HG03139 (cell line): Measurements from ENCODE around the gene CDR2L.
"Not testable (repeated sequence)": the region's sequence is repeated elsewhere in the genome, so short reads cannot be mapped to it uniquely, and the experiment has no call there.

Experiments used
- ATAC-seq: cut with Tn5 transposase; IDR thresholded peaks from one replicate; pipeline ENCODE4 v1.9.1; 2021; ENCODE audit not compliant: unreplicated experiment

The CDR2L gene

GRCh38 chr17:74957935-74958740, 29.3 kb upstream of the CDR2L start:
- ATAC-seq = no peak

DNA sequence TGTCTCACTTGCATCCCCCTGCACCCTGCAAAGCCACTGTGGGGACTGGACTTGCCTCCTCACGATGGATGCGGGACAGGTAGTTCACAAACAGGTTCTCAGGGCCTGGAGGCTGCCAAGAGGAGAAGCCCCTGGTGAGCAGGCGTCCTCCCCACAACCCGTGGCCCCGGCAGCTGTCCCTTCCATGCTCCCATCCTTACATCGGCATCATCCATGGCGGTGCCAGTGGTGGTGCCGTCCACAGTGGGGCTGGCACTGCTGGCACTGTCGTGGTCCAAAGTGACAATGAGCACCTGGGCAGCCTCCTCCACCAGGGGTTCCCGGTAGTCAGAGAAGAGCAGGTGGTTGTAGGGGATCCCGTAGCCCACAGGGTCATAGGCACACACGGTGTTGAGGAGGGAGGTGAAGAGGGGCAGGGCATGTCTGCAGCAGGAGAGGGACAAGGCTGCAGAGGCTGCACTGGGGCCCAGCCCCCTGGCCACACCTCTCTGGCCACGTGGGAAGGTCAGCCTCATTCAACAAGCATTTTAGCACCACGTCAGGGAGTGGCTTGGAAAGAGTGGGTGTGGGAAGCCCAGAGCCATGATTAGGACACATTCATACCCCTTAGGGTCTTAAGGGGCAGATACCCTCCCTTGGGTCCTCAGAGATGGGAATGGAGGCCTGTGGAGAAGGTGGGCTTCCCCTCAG, 27.5 kb upstream of the CDR2L start:
- no peak for ATAC-seq

DNA sequence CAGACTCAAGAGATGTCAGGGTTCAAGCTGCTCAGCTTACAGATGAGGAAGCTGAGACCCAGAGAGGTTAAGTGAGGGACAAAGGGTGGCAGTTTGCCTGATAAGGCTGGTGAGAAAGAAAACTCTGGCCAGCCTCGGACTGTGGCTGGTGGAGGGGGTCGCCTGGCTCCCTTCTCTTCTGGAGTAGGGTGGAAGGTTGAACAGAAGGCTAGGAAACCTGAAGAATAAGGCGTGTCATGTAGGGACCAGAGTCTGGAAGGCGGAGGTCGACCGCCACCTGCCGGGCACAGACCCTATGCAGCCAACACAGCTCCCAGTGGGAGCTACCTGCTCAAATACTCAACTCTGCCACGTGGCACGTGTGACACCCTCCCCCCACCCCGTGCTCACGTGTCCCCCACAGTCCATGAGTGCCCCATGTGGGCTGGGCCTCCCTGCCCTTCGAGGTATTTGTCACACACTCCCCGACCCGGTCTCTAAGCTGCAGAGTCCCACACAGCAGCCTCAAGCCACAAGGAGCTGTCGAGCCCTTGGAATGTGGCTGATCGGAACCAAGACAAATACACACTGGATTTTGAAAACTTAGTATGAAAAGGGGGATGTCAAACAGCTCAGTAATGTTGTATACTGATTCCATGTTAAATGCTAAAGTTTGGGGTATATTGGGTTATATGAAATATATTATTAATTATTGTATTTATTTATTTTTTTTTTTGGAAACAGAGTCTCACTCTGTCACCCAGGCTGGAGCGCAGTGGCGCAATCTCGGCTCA, 26.7 kb upstream of the CDR2L start:
- ATAC-seq = no peak

GRCh38 chr17:74961657-74962350, 25.6 kb upstream of the CDR2L start:
- no peak for ATAC-seq

DNA sequence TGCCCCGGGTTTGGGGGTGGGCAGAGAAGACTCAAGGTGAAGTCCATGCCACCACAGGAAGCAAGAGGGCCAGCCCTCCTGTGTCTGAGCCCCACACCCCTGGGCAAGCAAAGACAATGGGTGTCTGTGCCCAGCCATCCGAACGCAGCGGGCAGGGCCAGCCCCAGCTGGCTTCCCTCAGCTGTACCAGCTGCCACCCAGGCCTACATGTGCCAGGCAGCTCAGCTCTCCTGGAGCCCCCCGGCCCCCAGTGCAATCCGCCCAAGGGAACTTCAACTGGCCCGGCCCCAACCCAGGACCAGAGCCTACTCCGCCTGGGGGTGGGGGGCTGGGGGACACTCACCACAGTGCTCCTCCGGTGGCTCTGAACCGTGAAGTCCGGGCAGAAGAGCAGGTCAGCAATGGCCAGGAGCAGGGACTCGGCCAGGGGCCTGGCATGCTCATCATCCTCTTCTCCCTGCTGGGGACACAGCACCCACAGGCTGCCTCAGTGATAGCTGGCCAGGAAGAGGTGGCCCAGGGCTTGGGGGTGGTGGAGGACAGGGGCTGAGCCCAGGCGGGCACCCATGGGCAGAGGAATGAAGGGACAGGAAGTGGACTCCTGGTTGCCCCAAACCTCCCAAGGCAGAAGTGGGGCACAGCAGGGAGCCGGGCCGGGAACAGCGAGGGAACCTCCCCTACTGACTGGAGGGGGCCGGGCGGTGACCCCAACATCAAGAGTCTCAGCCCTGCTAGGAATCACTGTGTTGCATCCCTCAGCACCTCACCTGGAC, 24.6 kb upstream of the CDR2L start:
- no peak for ATAC-seq

DNA sequence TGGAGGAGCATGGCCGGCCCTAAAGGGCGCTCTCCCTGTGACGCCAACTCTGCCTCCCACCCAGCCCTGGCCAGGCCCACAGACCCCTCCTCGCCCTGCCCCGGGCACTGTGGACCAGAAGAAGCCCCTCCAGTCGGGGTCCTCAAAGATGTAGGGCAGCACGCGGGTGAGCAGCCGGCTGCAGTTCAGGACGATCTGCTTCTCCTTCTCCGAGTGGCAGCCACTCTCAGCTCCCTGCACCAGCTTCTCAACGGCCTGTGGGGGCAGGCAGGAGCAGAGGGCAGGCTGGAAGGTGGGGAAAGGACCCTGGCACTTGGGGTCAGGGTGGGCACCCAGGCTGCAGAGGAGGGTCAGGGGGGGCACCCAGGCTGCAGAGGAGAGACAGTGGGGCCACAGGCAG, 23.8 kb upstream of the CDR2L start:
- no peak for ATAC-seq

DNA sequence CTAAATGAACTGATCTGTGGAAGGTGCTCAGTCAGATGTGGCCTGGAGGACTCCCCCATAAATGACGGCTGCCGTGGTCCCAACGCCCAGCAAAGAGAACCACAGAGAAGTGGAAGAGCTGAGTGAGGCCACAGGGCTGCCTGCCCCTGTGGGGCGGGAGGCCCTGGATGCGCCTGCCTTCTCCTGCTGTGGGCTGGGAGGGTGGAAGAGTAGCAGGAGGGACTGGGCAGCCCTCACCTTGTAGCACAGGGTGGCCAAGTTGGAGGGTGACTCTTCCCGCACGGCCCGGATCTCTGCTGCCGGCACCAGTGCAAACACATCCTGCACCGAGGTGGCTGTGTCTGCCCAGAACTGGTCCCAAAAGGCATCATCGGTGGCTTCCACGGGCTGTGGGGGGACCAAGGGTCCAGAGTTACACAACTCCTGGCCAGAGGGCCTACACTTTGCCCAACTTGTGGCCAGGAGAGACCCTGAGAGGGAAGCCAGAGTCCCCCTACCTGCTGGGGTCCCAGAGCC, 23.1 kb upstream of the CDR2L start:
- no peak for ATAC-seq

DNA sequence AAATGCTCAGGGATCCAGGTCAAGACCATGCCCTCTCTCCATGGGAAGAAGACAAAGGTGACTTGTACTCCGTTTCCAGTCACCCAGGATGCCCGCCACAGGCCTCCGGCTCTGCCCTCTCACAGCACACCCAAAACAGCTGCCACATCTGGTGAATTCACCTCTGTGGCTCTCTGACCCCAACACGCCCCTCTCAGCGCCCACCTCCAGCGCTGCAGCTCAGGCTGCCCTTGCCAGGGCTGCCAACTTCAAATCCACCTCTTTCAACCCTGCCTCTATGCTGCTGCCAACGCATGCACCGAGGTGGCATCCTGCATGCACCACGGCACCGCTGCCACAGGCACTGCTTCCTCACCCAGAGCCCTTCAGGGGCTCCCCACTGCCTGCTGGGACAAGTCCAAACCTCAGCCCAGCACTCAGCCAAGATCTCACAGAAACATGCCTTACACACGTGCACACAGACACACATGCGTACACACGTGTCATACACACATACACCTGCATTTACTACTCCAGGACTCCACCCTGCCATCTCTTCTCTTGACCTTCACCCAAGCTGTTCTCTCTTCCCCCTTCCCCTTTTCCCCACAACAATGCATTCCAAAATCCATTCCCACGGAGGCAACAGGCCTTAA, 22.3 kb upstream of the CDR2L start:
- no peak for ATAC-seq

DNA sequence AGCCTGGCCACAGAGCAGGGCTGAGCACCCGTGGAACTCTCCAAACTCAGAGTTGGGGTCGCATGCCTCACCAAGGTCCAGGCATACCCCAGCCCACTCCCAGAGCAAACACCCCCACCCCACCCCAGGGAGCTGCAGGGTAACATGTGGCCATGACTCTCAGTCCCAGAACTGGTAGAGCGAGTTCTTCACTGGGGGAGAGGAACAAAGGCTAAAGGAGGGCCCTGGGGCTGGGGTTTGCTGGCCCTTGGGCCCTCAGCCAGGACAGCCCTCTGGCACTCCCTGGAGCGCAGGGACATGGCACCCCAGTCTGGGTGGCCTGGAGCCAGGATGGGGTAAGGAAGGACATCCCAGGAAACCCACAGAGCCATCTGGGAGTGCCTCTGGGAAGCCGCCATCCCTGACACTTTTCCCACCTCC, 19.1 kb upstream of the CDR2L start:
- ATAC-seq = no peak

DNA sequence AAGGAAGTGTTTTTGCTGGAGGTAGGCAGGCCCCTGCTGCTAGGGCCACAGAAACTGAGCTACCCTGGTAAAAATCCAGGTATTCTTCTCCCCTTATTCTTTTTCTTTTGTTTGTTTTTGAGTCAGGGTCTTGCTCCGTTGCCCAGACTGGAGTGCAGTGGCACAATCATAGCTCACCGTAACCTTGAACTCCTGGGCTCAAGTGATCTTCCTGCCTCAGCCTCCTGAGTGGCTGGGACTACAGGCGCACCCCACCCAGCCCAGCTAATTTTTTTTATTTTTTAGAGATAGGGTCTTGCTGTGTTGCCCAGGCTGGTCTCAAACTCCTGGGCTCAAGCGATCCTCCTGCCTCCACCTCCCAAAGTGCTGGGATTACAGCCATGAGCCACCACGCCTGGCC, 17.9 kb upstream of the CDR2L start:
- not testable (repeated sequence) for ATAC-seq

DNA sequence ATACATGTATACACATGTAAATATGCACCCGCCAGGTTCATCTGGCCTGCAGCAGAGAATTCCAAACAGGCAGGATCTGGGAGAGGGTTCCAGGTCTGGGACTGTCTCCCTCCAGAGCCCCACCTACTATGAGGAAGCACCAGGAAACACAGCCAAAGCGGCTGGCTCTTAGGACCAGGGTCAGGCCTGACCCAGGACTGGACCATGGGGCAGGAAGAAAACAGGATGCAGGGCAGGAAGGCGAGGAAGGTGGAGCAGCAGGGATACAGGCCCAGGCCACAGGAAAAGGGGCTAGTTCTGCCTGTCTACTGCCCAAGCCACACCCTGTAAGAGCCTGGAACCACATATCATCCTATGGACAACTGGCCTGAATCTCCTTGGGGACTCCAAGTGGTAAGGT, 17.0 kb upstream of the CDR2L start:
- no peak for ATAC-seq

DNA sequence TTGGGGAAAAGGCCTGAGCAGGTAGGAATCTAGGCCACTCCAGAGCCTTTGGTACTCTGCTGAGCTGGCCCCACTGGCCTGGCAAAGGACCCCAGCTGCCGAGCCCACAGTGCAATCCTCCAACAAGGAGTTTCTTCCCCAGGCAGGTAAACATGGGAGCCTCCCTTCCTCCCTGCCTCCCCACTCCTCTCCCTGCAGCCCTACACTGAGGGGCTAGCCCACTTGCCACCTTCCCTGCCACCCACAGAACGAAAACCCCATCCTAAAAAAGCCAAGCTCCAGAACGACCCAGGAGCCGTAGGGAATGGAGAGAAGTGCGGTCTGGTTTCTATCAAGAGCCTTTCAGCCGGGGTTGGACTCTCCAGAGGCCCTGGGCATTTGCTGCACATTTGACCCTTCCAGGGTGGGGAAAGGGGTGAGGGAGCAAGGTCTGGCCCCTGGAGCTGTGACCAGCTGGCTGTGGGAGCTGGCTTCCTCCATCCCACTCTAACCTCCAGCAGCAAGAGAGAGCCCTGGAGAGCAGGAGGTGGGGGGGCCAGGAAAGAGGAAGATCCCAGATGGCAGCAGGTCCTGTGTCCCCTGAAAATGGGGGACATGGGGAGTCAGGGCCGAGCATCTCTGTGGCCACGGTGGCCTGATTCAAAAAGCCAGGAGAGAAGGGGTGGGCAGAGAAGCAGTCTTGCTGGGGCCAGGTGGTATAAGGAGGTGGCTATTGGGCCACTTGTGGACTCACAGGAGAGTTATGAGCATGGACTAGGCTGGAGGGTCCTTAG, 16.2 kb upstream of the CDR2L start:
- ATAC-seq = no peak

- ATAC-seq = no peak
Measured at GRCh38 chr17:74971842-74972106, 15.7 kb upstream of the CDR2L start.

DNA sequence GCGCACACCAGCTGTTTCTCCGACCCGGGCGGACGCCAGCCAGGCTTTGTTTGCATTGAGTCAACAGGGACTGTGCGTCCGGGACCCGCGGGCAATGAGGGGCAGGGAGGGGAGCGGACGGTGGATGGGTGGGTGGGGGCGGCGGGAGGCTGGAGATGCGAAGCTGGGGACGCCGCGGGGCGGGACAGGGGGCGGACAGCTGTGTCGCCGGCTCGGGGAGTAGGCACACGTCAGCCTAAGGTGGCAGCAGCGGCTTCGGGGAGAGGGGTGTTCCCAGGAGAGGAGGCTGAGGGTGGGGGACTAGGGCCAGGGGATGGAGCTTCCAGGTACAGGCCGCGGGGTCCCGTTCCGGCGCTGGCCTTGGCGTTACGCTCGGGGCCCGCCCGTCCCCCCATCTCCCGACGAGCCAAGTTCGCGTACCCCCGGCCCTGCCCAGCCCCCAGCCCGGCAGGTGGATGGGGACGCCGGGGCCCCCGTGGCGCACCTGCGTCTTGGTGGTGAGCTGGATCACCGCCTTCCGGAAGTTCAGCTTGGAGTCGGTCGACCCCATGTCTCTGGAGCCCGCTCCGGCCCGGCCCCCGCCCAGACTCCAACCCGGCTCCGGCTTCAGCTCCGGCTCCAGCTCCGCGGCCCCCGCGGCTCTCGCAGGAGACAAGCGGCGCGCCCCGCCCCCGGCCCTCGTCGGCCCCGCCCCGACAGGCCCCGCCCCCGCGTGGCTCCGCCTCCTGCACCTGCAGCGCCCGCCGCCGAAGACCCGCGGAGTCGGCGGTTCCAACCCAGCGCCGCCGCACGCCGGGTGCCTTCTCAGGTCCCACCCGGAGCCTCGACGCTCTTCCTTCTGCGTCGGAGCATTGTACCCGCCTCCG, 15.1 kb upstream of the CDR2L start, which contains the start of gene HID1:
HID1 (minus strand) TSS at position 653 of the 866 bp plus-strand sequence; CDS start at position 550, 103 bp downstream.
- ATAC-seq = no peak

DNA sequence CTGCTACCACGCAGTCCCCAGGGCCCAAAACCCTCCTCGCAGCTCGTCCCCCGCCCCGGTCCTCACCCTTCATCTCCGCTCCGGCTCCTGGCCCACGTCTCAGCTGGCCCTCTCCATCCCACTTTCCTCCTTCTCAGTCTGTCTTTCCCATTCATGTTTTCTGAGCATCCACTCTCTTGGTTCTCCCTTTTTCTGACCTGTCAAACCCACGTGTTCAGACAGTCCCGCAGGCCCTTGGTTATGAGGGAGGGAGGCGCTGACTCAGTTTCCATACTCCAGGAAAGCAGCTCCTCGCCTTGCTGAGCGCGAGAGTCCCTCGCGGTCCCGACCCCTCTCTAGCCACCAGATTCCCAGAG, 14.5 kb upstream of the CDR2L start:
- ATAC-seq = no peak

GRCh38 chr17:74975943-74976342, 11.5 kb upstream of the CDR2L start:
- ATAC-seq = no peak

- ATAC-seq = no peak
Measured at GRCh38 chr17:74977802-74978201, 9.6 kb upstream of the CDR2L start.

GRCh38 chr17:74978240-74978639, 9.2 kb upstream of the CDR2L start:
- no peak for ATAC-seq
